ENCODE measurements around the gene RPS18.

DNA sequence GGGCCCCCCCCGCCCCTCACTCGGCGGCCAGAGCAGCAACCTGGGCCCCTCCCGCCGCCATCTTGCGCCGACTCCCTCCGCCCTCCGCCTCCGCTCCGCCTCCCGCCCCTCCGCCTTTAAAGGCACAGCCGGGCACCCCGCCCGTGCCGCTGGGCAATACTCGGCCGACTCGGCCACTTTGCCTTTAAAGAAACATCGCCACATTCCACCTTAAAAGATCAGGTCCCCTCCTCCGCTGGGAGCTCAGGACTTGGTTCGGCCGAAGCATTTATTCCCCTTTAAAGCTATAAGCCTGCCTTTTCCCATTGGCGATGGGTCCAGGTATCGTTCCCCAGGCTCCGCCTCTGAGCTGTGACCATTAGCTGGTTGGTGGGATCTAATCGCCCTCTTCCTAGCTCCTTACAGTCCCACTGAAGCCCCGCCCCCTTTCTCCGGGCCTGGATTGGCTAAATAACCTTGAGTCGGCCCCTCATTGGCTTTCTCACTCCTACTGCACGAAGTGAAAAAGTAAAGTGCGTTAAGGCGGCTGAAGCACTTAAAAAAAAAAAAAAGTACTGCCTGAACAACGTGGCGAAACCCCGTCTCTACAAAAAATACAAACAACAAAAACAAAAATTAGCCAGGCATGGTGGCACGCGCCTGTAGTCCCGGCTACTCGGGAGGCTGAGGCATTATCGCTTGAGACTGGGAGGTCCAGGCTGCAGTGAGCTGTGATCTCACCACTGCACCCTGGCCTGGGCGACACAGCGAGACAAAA is 46.0 kb downstream of the RPS18 start, which contains the start of gene ZBTB22:
- TF ChIP-seq CTCF (IDR thresholded peaks at IDR 0.05): no peak
- no peak for TF ChIP-seq POLR2A (IDR thresholded peaks at IDR 0.05)
